Activated B cell treated with CpG ODN at 0.5 μM for 24 hours (primary cell): ENCODE measurements around the gene ACTR1B. TPM values are rescaled to one million over a fixed set of nuclear protein-coding genes. Genes with fewer than 3 reads are reported as not detected.

Source experiments
- ATAC-seq: fragments of 200-7000 bp; cut with Tn5 transposase; one replicate; pipeline ENCODE4 v1.10.0; 2021; ENCODE audit warnings: low read depth, mild to moderate bottlenecking, moderate library complexity
- CTCF ChIA-PET: fragments of 350-600 bp; sonication (Branson Sonifier 250); formaldehyde crosslinking; loops from one replicate; lab custom pipeline; 2021; ENCODE audit warnings: antibody characterized with exemption; lab: Charles Lee
- POLR2A ChIA-PET: fragments of 350-600 bp; sonication (Branson Sonifier 250); formaldehyde crosslinking; loops from one replicate; lab custom pipeline; 2021; ENCODE audit warnings: antibody characterized with exemption; lab: Charles Lee
- DNase-seq: peaks from one replicate; pipeline ENCODE4 v3.0.0; 2022
- H3K27ac Mint-ChIP-seq: one replicate; pipeline ENCODE4 v1.8.0; 2020; ENCODE audit warnings: mixed read lengths
- H3K27me3 Mint-ChIP-seq: one replicate; pipeline ENCODE4 v1.8.0; 2021; ENCODE audit warnings: mixed read lengths
- H3K36me3 Mint-ChIP-seq: one replicate; pipeline ENCODE4 v1.8.0; 2021; ENCODE audit warnings: low read depth, mixed read lengths
- H3K4me1 Mint-ChIP-seq: one replicate; pipeline ENCODE4 v1.8.0; 2021; ENCODE audit warnings: mixed read lengths
- H3K4me3 Mint-ChIP-seq: one replicate; pipeline ENCODE4 v1.8.0; 2020; ENCODE audit warnings: mild to moderate bottlenecking, mixed read lengths
- H3K9me3 Mint-ChIP-seq: one replicate; pipeline ENCODE4 v1.8.0; 2020; ENCODE audit warnings: mixed read lengths
- CTCF ChIP-seq: fragments of 200-600 bp; IDR thresholded peaks from one replicate; pipeline ENCODE4 v1.8.0; 2022; ENCODE audit warnings: antibody characterized with exemption, mild to moderate bottlenecking
- intact Hi-C: fragments of 100-400 bp; cut with micrococcal nuclease; formaldehyde crosslinking; loops from one replicate; pipeline ENCODE4 v1.15.1; 2024
- total RNA-seq: library from RNA; stranded (reverse); gene quantifications from 2 replicates; pipeline ENCODE4 v1.2.3, GENCODE V29; 2022

Gene ACTR1B
- total RNA-seq, 1 donor from 2014 or later: 55.9 TPM

GRCh38 chr2:97662895-97663625, 784 bp downstream of the ACTR1B start:
- ChIA-PET CTCF (interaction anchor here (1.5 to 2.9 kb wide), 3 partner anchors 17 to 73 kb away, joined by 4 to 18 read pairs (median 5); partner anchors contain the start of gene COX5B), POLR2A (interaction anchor here (0.9 to 7.5 kb wide), 4 partner anchors 8 to 73 kb away, joined by 4 to 207 read pairs (median 8); partner anchors contain the start of genes ANKRD36B and COX5B)
- Mint-ChIP-seq H3K36me3 (peaks cover 31% of the 10 kb centered on the region), H3K4me1 (peaks cover 28% of the 10 kb centered on the region), H3K9me3 (no peaks in the 10 kb centered on the region), H3K27ac (peak overlapping the region; percentile 91), H3K4me3 (peak overlapping the region; percentile 91), H3K27me3 (no peaks in the 10 kb centered on the region)
- TF ChIP-seq CTCF: no peak
- DNase-seq (peak; percentile 22), ATAC-seq (peak; percentile 35)
- intact Hi-C loops: loop anchor here (1.0 to 10.0 kb wide), 9 partner anchors 84 to 1829 kb away; partner anchors contain the start of genes ANKRD39, C2orf15, CNNM3 and CNNM4

GRCh38 chr2:97662386-97662894, 1.4 kb downstream of the ACTR1B start:
- Mint-ChIP-seq H3K9me3 (no peaks in the 10 kb centered on the region), H3K36me3 (peaks cover 36% of the 10 kb centered on the region), H3K4me3 (peak overlapping the region; percentile 91), H3K4me1 (peaks cover 28% of the 10 kb centered on the region), H3K27ac (peak overlapping the region; percentile 91), H3K27me3 (no peaks in the 10 kb centered on the region)
- TF ChIP-seq CTCF: no peak
- DNase-seq: no peak
- ATAC-seq: peak; percentile 11
- POLR2A ChIA-PET: interaction anchor here (2.0 to 7.5 kb wide), 3 partner anchors 11 to 72 kb away, joined by 8 to 207 read pairs (median 9); partner anchors contain the start of genes ANKRD36B and COX5B
- intact Hi-C loops: loop anchor here (5.0 to 10.0 kb wide), 8 partner anchors 85 to 1830 kb away; partner anchors contain the start of genes ANKRD39, C2orf15, CNNM3 and CNNM4
- CTCF ChIA-PET: interaction anchor here (1.5 to 2.9 kb wide), 2 partner anchors 16 to 36 kb away, joined by 4 to 18 read pairs; partner anchors contain the start of gene COX5B

GRCh38 chr2:97661927-97662326, 1.9 kb downstream of the ACTR1B start:
- POLR2A ChIA-PET: interaction anchor here (2.0 to 7.5 kb wide), 2 partner anchors 15 to 72 kb away, joined by 9 to 207 read pairs; partner anchors contain the start of genes ANKRD36B and COX5B
- DNase-seq (no peak), ATAC-seq (no peak)
- CTCF ChIA-PET: interaction anchor here (1.5 to 2.9 kb wide), 2 partner anchors 16 to 36 kb away, joined by 4 to 18 read pairs; partner anchors contain the start of gene COX5B
- intact Hi-C loops: loop anchor here (5.0 to 10.0 kb wide), 8 partner anchors 85 to 1830 kb away; partner anchors contain the start of genes ANKRD39, C2orf15, CNNM3 and CNNM4
- Mint-ChIP-seq H3K4me1 (peaks cover 28% of the 10 kb centered on the region), H3K4me3 (no peak overlapping the region), H3K9me3 (no peaks in the 10 kb centered on the region), H3K36me3 (peaks cover 40% of the 10 kb centered on the region), H3K27me3 (no peaks in the 10 kb centered on the region), H3K27ac (no peak overlapping the region)
- no peak for TF ChIP-seq CTCF

GRCh38 chr2:97660775-97661389, 3.0 kb downstream of the ACTR1B start:
- ATAC-seq (no peak), DNase-seq (no peak)
- H3K27ac Mint-ChIP-seq: no peak overlapping the region
- peaks cover 28% of the 10 kb centered on the region for H3K4me1 Mint-ChIP-seq
- H3K27me3 Mint-ChIP-seq: no peaks in the 10 kb centered on the region
- H3K9me3 Mint-ChIP-seq: no peaks in the 10 kb centered on the region
- no peak for TF ChIP-seq CTCF
- H3K4me3 Mint-ChIP-seq: no peak overlapping the region
- ChIA-PET POLR2A (interaction anchor here (7.5 kb wide), 1 partner anchor 14 kb away, joined by 207 read pairs; the partner anchor contains the start of gene COX5B), CTCF (no interaction called here)
- H3K36me3 Mint-ChIP-seq: peaks cover 48% of the 10 kb centered on the region
- intact Hi-C loops: loop anchor here (5.0 to 10.0 kb wide), 8 partner anchors 86 to 1831 kb away; partner anchors contain the start of genes ANKRD39, C2orf15, CNNM3 and CNNM4
